ENCODE results near the gene RDH14.

RDH14 gene

GRCh38 chr2:18560031-18560796, at the start of gene RDH14:
Gene RDH14 (minus strand): TSS chr2:18560653. CDS start chr2:18560572, 81 bp downstream.
- peak; percentile 83 to 84 for DNase-seq (ENCODE audit: low read depth in 2 of 2)

- DNase-seq (ENCODE audit: low read depth in 2 of 2): no peak
Observed at GRCh38 chr2:18610090-18610489, 49.6 kb upstream of the RDH14 start.

GRCh38 chr2:18605115-18605514, 44.7 kb upstream of the RDH14 start:
- DNase-seq (ENCODE audit: low read depth in 2 of 2): no peak

GRCh38 chr2:18604531-18604885, 44.1 kb upstream of the RDH14 start:
- no peak for DNase-seq (ENCODE audit: low read depth in 2 of 2)

GRCh38 chr2:18603854-18604530, 43.5 kb upstream of the RDH14 start:
- no peak for DNase-seq (ENCODE audit: low read depth in 2 of 2)

- DNase-seq (ENCODE audit: low read depth in 2 of 2): no peak
Observed at GRCh38 chr2:18602298-18602697, 41.8 kb upstream of the RDH14 start.

- DNase-seq (ENCODE audit: low read depth in 2 of 2): no peak
Observed at GRCh38 chr2:18600255-18600613, 39.8 kb upstream of the RDH14 start.

GRCh38 chr2:18599509-18600254, 39.2 kb upstream of the RDH14 start:
- no peak for DNase-seq (ENCODE audit: low read depth in 2 of 2)

GRCh38 chr2:18598848-18599484, 38.5 kb upstream of the RDH14 start:
- no peak for DNase-seq (ENCODE audit: low read depth in 2 of 2)

- DNase-seq (ENCODE audit: low read depth in 2 of 2): no peak
Observed at GRCh38 chr2:18597618-18598017, 37.2 kb upstream of the RDH14 start.

GRCh38 chr2:18596993-18597392, 36.5 kb upstream of the RDH14 start:
- DNase-seq (ENCODE audit: low read depth in 2 of 2): no peak

- no peak for DNase-seq (ENCODE audit: low read depth in 2 of 2)
Observed at GRCh38 chr2:18593496-18593895, 33.0 kb upstream of the RDH14 start.

GRCh38 chr2:18592372-18592771, 31.9 kb upstream of the RDH14 start:
- no peak for DNase-seq (ENCODE audit: low read depth in 2 of 2)

GRCh38 chr2:18589354-18589753, 28.9 kb upstream of the RDH14 start, which contains the start of gene NT5C1B:
Gene NT5C1B (minus strand): TSS chr2:18589569. CDS start chr2:18589468, 101 bp downstream.
- DNase-seq (ENCODE audit: low read depth in 2 of 2): no peak

- no peak for DNase-seq (ENCODE audit: low read depth in 2 of 2)
Observed at GRCh38 chr2:18588802-18589201, 28.3 kb upstream of the RDH14 start.

- no peak for DNase-seq (ENCODE audit: low read depth in 2 of 2)
Observed at GRCh38 chr2:18588049-18588448, 27.6 kb upstream of the RDH14 start.

- DNase-seq (ENCODE audit: low read depth in 2 of 2): no peak
Observed at GRCh38 chr2:18585526-18585925, 25.1 kb upstream of the RDH14 start.

- no peak for DNase-seq (ENCODE audit: low read depth in 2 of 2)
Observed at GRCh38 chr2:18584608-18584954, 24.1 kb upstream of the RDH14 start.

GRCh38 chr2:18583905-18584607, 23.6 kb upstream of the RDH14 start:
- DNase-seq (ENCODE audit: low read depth in 2 of 2): no peak

GRCh38 chr2:18580606-18581005, 20.2 kb upstream of the RDH14 start:
- DNase-seq (ENCODE audit: low read depth in 2 of 2): no peak

- DNase-seq (ENCODE audit: low read depth in 2 of 2): no peak
Observed at GRCh38 chr2:18578033-18578432, 17.6 kb upstream of the RDH14 start.
